Osteoblast (primary cell): ENCODE results near the gene SELE. TPM values are rescaled to one million over a fixed set of nuclear protein-coding genes. Genes with fewer than 3 reads are reported as not detected.

ENCODE experiments used
- DNase-seq: peaks from one replicate; pipeline ENCODE4 v3.0.0; 2011; ENCODE audit warnings: low spot score, mixed read lengths; ENCODE audit not compliant: insufficient read length; ENCODE audit errors: missing footprints
- H2AFZ ChIP-seq: 2 replicates; pipeline ENCODE4 v1.6.0; 2011; ENCODE audit warnings: mild to moderate bottlenecking, low read length
- H3K27ac ChIP-seq: 2 replicates; pipeline ENCODE4 v1.5.1; 2011; ENCODE audit warnings: mild to moderate bottlenecking, low read depth, low read length, moderate library complexity
- H3K27me3 ChIP-seq: 2 replicates; pipeline ENCODE4 v1.6.0; 2012; ENCODE audit warnings: mild to moderate bottlenecking, control low read depth, inconsistent platforms, low read length, moderate library complexity; ENCODE audit not compliant: insufficient read depth
- H3K36me3 ChIP-seq: 2 replicates; pipeline ENCODE4 v1.5.1; 2011; ENCODE audit warnings: mild to moderate bottlenecking, low read length, control low read depth, moderate library complexity; ENCODE audit not compliant: insufficient read depth
- H3K4me1 ChIP-seq: 2 replicates; pipeline ENCODE4 v1.5.1; 2011; ENCODE audit warnings: mild to moderate bottlenecking, low read length, control low read depth, moderate library complexity; ENCODE audit not compliant: insufficient read depth
- H3K4me2 ChIP-seq: 2 replicates; pipeline ENCODE4 v1.6.0; 2011; ENCODE audit warnings: mild to moderate bottlenecking, low read length; ENCODE audit not compliant: insufficient read depth
- H3K4me3 ChIP-seq: fragments of 200-600 bp; sonication (generic); 3 replicates; pipeline ENCODE4 v1.5.1; 2012; ENCODE audit warnings: mild to moderate bottlenecking, low read length, inconsistent platforms; ENCODE audit not compliant: insufficient read depth
- H3K79me2 ChIP-seq: 2 replicates; pipeline ENCODE4 v1.6.0; 2012; ENCODE audit warnings: mild to moderate bottlenecking, low read length, control low read depth, inconsistent platforms; ENCODE audit not compliant: insufficient read depth
- H3K9me3 ChIP-seq: 2 replicates; pipeline ENCODE4 v1.5.1; 2011; ENCODE audit warnings: low read depth, low read length, control low read depth
- H4K20me1 ChIP-seq: 2 replicates; pipeline ENCODE4 v1.6.0; 2012; ENCODE audit warnings: mild to moderate bottlenecking, low read length, control low read depth; ENCODE audit not compliant: insufficient read depth
- CTCF ChIP-seq: IDR thresholded peaks from 2 replicates; pipeline ENCODE4 v1.5.1; 2011; ENCODE audit warnings: mild to moderate bottlenecking, low read depth, low read length, moderate library complexity; ENCODE audit errors: extremely low read depth
- total RNA-seq: library from RNA; depleted of rRNA; stranded (reverse); fragments of >200 nt; gene quantifications from 2 replicates; pipeline ENCODE4 v1.2.3, GENCODE V29; 2012

SELE gene
- total RNA-seq, 1 donor = not detected

- Histone ChIP-seq H4K20me1 (no peaks in the 10 kb centered on the region), H3K9me3 (no peaks in the 10 kb centered on the region), H3K27ac (no peak overlapping the region), H3K4me3 (no peak overlapping the region), H3K4me2 (no peak overlapping the region), H2AFZ (no peak overlapping the region), H3K79me2 (no peaks in the 10 kb centered on the region), H3K27me3 (no peaks in the 10 kb centered on the region), H3K4me1 (no peaks in the 10 kb centered on the region), H3K36me3 (no peaks in the 10 kb centered on the region)
- no peak for TF ChIP-seq CTCF
- no peak for DNase-seq
These were observed 25.2 kb downstream of the SELE start for GRCh38 chr1:169708647-169709046.

- no peak for TF ChIP-seq CTCF
- Histone ChIP-seq H3K4me1 (no peaks in the 10 kb centered on the region), H3K79me2 (no peaks in the 10 kb centered on the region), H3K4me2 (no peak overlapping the region), H3K4me3 (no peak overlapping the region), H2AFZ (no peak overlapping the region), H3K36me3 (no peaks in the 10 kb centered on the region), H3K27ac (no peak overlapping the region), H3K9me3 (no peaks in the 10 kb centered on the region), H3K27me3 (no peaks in the 10 kb centered on the region), H4K20me1 (no peaks in the 10 kb centered on the region)
- DNase-seq = no peak
These were observed 25.8 kb downstream of the SELE start for GRCh38 chr1:169707912-169708604.

GRCh38 chr1:169704797-169705196 is 29.1 kb downstream of the SELE start:
- Histone ChIP-seq H3K4me2 (no peak overlapping the region), H3K4me1 (no peaks in the 10 kb centered on the region), H3K79me2 (no peaks in the 10 kb centered on the region), H3K9me3 (no peaks in the 10 kb centered on the region), H3K36me3 (no peaks in the 10 kb centered on the region), H3K27ac (no peak overlapping the region), H2AFZ (no peak overlapping the region), H3K4me3 (no peak overlapping the region), H4K20me1 (no peaks in the 10 kb centered on the region), H3K27me3 (no peaks in the 10 kb centered on the region)
- no peak for DNase-seq
- TF ChIP-seq CTCF = no peak

GRCh38 chr1:169701261-169702005 is 32.4 kb downstream of the SELE start:
- TF ChIP-seq CTCF = no peak
- Histone ChIP-seq H3K4me2 (no peak overlapping the region), H3K36me3 (no peaks in the 10 kb centered on the region), H3K27ac (no peak overlapping the region), H3K27me3 (no peaks in the 10 kb centered on the region), H3K4me3 (no peak overlapping the region), H3K9me3 (no peaks in the 10 kb centered on the region), H3K79me2 (no peaks in the 10 kb centered on the region), H4K20me1 (no peaks in the 10 kb centered on the region), H3K4me1 (no peaks in the 10 kb centered on the region), H2AFZ (no peak overlapping the region)
- DNase-seq = no peak
